Measurements from ENCODE around the gene FGF22.

FGF22 gene

DNA sequence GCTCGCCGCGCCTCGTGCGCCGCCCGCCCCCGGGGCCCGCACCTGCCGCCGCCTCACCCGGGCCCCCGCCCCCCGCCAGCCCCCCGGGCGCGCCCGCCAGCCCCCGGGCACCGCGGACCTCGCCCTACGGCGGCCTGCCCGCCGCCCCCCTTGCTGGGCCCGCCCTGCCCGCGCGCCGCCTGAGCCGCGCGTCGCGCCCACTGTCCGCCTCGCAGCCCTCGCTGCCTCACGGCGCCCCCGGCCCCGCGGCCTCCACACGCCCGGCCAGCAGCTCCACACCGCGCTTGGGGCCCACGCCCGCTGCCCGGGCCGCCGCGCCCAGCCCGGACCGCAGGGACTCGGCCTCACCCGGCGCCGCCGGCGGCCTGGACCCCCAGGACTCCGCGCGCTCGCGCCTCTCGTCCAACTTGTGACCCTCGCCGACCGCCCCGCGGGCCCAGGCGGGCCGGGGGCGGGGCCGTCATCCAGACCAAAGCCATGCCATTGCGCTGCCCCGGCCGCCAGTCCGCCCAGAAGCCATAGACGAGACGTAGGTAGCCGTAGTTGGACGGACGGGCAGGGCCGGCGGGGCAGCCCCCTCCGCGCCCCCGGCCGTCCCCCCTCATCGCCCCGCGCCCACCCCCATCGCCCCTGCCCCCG lies 23.5 kb upstream of the FGF22 start:
- TF ChIP-seq, protein P1, sequence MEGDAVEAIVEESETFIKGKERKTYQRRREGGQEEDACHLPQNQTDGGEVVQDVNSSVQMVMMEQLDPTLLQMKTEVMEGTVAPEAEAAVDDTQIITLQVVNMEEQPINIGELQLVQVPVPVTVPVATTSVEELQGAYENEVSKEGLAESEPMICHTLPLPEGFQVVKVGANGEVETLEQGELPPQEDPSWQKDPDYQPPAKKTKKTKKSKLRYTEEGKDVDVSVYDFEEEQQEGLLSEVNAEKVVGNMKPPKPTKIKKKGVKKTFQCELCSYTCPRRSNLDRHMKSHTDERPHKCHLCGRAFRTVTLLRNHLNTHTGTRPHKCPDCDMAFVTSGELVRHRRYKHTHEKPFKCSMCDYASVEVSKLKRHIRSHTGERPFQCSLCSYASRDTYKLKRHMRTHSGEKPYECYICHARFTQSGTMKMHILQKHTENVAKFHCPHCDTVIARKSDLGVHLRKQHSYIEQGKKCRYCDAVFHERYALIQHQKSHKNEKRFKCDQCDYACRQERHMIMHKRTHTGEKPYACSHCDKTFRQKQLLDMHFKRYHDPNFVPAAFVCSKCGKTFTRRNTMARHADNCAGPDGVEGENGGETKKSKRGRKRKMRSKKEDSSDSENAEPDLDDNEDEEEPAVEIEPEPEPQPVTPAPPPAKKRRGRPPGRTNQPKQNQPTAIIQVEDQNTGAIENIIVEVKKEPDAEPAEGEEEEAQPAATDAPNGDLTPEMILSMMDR (IDR thresholded peaks at IDR 0.05; ENCODE audit: low read depth, low read length), result no peak
- no peak overlapping the region for H3K4me3 ChIP-seq (ENCODE audit: low read depth, low read length)

DNA sequence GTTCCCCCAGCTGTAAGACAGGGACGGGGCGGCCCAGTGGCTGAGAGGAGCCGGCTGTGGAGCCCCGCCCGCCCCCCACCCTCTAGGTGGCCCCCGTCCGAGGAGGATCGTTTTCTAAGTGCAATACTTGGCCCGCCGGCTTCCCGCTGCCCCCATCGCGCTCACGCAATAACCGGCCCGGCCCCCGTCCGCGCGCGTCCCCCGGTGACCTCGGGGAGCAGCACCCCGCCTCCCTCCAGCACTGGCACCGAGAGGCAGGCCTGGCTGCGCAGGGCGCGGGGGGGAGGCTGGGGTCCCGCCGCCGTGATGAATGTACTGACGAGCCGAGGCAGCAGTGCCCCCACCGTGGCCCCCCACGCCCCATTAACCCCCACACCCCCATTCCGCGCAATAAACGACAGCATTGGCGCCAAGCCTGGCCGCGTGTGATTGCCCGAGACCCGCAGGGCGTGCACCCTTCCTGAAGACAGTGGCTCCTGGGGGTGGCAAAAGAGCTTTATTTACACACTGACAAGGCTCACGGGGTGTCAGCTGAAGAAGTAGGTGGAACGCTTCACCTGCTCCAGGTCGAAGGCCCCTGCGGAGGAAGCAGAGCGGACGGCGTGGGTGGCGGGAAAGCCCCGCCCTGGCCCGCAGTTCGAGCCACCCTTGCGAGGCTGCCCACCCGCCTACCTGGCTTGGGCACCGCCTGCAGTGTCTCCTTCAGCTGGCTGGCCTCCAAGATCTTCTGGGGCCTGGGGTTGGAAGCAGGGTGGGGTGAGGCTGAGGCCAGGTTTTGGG lies 22.7 kb upstream of the FGF22 start:
- TF ChIP-seq, protein P1 (IDR thresholded peaks at IDR 0.05; ENCODE audit: low read depth, low read length), result no peak
- H3K4me3 ChIP-seq (ENCODE audit: low read depth, low read length), result no peak overlapping the region

DNA sequence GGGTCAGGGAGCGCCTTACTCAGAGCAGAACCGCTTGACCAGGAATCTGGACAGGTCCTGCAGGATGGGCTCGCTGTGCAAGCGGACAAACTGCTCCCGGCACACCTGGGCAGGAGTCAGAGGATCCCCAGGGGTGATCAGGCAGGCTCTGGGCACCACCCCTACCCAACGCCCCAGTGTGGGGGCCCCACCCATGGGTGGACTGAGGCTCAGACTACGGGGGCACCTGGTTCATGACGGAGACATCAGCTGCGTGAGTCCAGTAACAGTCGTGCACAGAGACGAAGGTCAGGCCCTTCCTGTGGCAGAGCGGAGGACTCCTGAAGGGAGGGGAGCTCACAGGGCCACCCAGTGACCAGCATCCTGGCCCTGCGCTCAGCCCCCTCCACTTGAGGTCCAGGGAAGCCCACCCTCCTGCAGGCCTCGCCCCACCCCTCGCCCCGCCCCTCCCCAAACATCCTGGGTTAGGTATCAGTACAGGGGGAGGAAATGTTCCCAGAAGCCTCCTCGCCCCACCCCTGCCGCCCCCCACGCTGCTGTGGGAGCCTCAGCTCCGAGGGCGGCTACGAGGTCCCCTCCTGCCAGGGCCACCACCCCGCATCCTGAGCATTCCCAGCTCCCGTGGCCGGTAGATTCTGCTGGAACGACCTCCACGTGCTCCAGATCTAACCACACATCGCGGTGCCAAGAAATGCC lies 22.0 kb upstream of the FGF22 start:
- TF ChIP-seq, protein P1 (IDR thresholded peaks at IDR 0.05; ENCODE audit: low read depth, low read length), result no peak
- H3K4me3 ChIP-seq (ENCODE audit: low read depth, low read length), result no peak overlapping the region

DNA sequence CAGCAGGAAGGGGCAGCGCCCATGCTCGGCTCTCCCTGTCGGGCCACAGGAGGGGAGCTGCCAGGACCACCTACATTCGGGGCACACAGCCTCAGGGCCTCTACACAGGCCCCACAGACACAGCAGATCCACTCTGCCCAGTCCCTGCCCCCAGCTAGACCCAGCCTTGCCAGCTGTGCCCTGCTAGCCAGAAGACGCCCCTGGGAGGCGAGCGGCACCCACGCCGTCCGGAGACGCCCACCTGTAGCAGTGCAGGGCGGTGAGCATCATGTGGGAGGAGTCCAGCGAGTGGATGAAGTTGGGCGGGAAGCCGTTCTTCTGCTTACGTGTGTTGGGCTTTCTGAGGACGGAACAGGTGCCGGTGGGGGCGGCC lies 21.4 kb upstream of the FGF22 start:
- H3K4me3 ChIP-seq (ENCODE audit: low read depth, low read length), result no peak overlapping the region
- TF ChIP-seq, protein P1 (IDR thresholded peaks at IDR 0.05; ENCODE audit: low read depth, low read length), result no peak

DNA sequence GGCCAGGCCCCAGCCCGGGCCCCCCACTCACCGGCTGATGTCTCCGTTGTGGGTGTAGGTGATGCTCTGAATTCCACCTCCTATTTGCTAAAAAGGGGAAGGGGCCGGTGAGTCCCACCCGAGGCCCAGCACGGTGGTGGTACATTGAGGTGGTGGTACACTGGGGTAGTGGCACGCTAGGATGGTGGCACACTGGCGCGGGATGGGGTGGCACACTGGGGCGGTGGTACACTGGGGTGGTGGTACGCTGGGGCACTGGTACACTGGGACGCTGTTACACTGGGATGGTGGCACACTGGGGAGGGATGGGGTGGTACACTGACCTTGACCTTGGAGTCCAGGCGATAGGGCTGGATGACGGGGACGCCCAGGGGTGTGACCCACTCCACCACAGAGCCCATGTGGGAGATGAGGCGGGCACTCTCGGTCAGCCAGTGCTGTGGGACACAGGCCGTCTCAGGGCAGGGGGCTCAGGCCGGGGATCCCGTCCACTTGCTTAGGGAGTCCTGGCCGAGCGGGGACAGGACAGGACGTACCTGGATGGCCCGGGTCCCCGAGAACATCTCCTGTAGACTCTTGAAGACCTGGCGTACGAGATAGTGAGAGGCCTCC lies 20.9 kb upstream of the FGF22 start:
- TF ChIP-seq, protein P1 (IDR thresholded peaks at IDR 0.05; ENCODE audit: low read depth, low read length), result no peak
- H3K4me3 ChIP-seq (ENCODE audit: low read depth, low read length), result no peak overlapping the region

DNA sequence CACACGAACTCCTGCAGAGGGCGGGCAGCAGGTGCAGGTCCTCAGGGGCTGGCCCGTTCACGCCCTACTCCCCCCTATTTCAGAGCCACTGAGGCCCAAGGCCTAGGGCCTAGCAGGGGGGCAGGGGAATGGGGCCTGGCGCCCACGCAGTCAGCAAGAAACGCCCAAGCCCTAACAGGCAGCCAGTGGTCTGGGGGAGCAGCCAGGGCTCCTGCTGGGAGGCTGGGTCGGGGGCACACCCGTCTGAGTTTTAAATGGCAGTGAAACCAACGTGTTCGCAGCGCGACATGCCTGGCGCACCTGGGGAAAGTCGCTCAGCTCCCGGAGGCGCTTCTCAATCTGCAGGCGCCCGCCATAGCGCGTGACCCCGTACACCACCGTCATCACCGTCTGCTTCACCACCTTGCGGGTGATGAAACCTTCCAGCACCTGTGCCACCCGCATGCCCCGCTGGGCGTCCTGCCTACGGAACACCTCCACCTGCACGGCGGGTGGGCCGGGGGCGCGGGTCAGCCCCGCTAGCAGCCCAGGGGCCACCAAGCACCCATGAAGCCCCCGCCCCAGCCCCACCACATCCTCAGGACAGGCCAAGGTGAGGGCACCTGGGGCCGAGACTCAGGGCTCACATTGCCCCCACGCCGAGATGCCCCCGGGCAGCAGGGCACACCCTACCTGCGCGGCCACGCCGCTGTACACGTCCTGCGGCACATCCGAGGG lies 20.2 kb upstream of the FGF22 start:
- no peak overlapping the region for H3K4me3 ChIP-seq (ENCODE audit: low read depth, low read length)
- TF ChIP-seq, protein P1 (IDR thresholded peaks at IDR 0.05; ENCODE audit: low read depth, low read length), result no peak

Data from WI38 (cell line).